Posterior cingulate gyrus (tissue), 11 donors: ENCODE measurements around the gene ADRA2B.
"Not testable (repeated sequence)": the region's sequence is repeated elsewhere in the genome, so short reads cannot be mapped to it uniquely, and the experiment has no call there.

Experiments used
- DNase-seq, 10 donors: peaks; one replicate each; pipeline versions ENCODE4 v3.0.0 to v3.0.0-alpha.2; 2020 to 2021; ENCODE audit warnings: mixed read lengths in 3 of 10
- intact Hi-C: fragments of 100-400 bp; cut with DNase I; formaldehyde crosslinking; loops from one replicate; pipeline ENCODE4 v1.15.1; 2023

The ADRA2B gene

DNA sequence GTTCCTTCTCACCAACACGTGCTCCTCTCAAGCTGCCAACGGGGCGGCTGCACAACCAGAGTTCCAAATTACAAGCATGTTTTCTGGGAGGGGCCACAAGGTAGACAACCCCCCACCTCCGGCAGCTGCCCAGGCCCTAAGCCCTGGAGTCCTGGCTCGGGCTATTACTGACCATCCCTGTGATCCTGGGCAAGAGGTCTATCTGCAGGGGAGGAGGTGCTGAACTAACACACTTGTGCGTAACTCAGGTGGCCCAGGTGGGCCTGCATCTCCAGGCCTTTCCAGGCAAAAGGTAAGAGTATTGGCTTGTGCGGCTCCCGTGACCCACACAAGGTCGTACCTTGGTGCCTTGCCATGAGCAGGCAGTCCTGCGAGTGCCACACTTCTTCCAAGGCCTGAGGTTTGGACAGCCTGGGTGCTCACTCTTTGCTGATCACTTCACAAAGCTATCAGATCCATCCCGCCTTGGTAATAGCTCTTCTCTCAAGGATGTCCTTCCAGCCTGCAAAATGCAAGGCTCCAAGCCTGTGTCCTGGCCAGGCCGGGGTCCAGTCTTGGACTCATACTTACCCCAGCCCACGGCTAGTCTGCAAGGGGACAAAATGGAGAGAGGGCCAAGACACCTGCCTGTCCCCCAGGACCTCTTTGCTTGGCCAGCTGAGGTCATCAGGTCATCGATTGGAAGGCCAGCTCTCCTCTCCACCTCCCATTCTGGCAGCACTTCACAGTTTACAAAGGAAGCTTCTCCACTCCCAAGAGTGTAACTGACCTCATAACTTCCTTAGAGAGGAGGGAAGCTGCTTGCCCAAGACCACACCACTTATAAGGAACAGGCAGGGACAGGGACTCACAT is 33.9 kb downstream of the ADRA2B start:
- peak in 1 of 10 donors; percentile 58 for DNase-seq

GRCh38 chr2:96081042-96081441 is 35.3 kb downstream of the ADRA2B start:
- intact Hi-C loops, result no loop called here
- no peak for DNase-seq

More for the DNA sequence above, 33.9 kb downstream of the ADRA2B start:
- intact Hi-C loops, result no loop called here

DNA sequence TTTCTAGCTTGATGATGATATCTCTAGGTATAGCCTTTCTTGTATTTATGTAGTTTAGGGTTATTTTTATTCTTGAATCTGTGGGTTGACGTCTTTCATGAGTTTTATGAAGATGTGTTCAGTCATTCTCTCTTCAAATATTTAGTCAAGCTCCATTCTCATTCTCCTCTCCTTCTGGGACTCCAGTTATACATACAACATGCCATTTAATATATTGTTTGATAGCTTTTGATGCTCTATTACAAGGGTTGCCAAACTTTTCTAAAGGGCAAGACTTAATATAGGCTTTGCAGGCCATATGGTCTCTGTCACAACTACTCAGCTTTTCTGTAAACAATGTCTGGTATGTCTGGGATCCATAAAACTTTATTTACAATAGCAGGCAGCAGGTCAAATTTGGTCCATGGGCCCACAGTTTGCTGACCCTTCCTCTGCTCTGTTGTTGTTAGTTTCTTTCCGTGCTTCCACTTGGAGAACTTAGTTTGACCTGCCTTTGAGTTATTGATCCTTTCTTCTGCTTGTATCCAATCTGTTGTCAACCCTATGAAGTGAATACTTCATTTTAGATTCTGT is 41.1 kb downstream of the ADRA2B start:
- intact Hi-C loops, result no loop called here
- DNase-seq, result no peak

DNA sequence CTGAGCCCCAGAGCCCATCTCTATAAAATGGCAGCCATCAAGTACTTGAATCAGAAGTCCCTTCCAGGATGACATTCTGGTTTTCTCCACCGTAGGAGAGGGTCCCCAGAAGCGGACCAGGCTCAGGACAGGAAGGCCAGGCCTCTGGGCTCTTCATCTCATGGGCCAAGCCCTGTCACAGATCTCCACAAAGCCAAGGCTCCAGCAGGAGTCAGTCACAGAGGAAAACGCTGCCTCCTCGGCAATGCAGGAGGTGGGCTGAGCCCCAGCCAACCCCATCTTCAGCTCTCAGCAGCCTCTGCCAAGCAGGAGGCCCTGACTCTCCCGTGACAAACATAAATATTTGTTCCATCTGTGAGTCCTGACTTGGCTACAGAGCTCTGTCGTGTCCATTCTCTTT is 42.2 kb downstream of the ADRA2B start:
- peak in 3 of 10 donors; percentile 16 to 47 (median 38) for DNase-seq
- intact Hi-C loops, result loop anchor here (5.0 kb wide), 1 partner anchor 43 kb away; the partner anchor contains the start of gene ADRA2B

GRCh38 chr2:96073170-96073775 is 43.1 kb downstream of the ADRA2B start:
- intact Hi-C loops, result loop anchor here (5.0 kb wide), 1 partner anchor 44 kb away; the partner anchor contains the start of gene ADRA2B

GRCh38 chr2:96072746-96073145 is 43.6 kb downstream of the ADRA2B start:
- intact Hi-C loops, result loop anchor here (5.0 kb wide), 1 partner anchor 45 kb away; the partner anchor contains the start of gene ADRA2B
- DNase-seq, result peak in 3 of 10 donors; percentile 39 to 82 (median 70)

More at GRCh38 chr2:96073170-96073775, 43.1 kb downstream of the ADRA2B start:
- peak in 3 of 10 donors; percentile 23 to 54 (median 30) for DNase-seq

GRCh38 chr2:96071977-96072491 is 44.3 kb downstream of the ADRA2B start:
- intact Hi-C loops, result loop anchor here (5.0 kb wide), 1 partner anchor 45 kb away; the partner anchor contains the start of gene ADRA2B
- peak in 7 of 10 donors; percentile 34 to 93 (median 53) for DNase-seq

DNA sequence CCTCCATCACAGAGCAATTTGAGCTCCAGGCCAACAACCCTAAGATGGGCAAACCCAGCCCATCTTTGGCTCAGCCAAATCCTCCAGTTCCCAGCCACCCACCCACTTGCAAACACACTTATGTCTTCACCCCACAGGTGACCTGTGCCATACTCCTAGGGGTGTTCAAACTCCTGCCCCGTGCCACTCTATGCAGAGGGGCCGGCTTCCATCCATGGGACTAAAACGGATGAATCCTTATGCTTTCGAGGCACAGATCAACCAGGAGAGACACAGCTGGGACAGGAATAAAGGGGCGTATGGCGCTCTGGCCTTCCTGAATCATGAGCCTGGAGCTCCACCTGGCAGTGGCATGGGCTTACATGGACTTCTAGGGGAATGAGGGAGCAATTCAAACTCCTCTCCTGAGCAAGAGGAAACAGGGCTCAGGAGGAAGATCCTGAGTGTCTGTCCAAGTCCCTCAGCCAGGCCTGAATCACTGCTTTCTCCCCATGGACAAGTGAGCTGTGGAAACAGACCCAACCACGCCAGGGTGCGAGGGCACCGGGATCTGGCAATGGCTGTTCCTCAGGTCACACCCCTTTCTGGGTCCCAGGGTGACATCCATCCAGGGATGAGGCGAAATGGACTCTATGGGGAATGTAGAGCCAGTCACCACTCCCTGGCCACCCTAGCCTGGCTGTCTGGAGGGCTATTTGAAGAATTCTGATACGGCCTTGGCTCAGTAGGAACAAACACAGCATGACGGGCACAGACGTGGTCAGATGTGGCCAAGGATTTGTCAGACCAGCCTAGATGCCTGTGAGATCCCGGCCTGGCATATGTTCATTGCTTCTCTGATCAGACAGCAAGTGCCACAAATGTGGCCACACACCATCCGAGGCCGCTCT is 45.0 kb downstream of the ADRA2B start:
- peak in 3 of 10 donors; percentile 27 to 65 (median 62) for DNase-seq
- intact Hi-C loops, result loop anchor here (5.0 kb wide), 1 partner anchor 46 kb away; the partner anchor contains the start of gene ADRA2B

DNA sequence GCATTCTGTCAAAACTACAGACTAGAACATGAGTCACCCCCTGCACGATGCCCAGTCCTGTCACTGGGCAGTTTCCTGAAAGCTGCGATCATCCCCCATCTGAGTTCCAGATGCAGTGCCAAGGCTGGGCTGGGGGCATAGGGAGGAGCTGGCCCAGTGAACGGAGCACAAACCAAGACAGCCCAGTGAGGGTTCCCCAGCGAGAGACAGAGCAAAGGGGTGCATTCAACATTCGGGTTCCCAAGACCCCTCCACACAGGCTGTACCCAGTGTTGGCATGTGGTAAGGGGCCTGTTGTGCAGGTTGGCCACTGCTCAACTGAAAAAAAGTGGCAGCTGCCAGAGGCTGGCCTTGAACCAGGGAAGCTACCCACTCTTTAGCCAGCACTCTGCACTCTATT is 46.0 kb downstream of the ADRA2B start:
- intact Hi-C loops, result loop anchor here (5.0 kb wide), 1 partner anchor 47 kb away; the partner anchor contains the start of gene ADRA2B
- DNase-seq, result peak in 2 of 10 donors; percentile 45 to 55

DNA sequence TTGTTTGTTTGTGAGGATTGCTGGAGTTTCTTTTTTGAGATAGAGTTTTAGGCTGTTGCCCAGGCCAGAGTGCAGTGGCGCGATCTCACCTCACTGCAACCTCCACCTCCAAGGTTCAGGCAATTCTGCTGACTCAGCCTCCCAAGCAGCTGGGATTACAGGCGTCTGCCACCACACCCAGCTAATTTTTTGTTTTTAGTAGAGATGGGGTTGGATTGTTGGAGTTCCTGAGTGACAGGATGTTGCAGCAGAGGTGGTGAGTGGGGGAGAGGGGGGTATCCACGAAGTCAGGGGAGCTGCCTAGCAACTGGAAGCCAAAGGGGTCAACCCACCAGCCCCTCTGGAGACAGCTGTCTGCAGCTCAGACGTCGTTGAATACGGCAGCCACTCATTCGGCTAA is 46.5 kb downstream of the ADRA2B start:
- intact Hi-C loops, result loop anchor here (5.0 kb wide), 1 partner anchor 47 kb away; the partner anchor contains the start of gene ADRA2B
- DNase-seq, result peak in 1 of 10 donors; percentile 40

DNA sequence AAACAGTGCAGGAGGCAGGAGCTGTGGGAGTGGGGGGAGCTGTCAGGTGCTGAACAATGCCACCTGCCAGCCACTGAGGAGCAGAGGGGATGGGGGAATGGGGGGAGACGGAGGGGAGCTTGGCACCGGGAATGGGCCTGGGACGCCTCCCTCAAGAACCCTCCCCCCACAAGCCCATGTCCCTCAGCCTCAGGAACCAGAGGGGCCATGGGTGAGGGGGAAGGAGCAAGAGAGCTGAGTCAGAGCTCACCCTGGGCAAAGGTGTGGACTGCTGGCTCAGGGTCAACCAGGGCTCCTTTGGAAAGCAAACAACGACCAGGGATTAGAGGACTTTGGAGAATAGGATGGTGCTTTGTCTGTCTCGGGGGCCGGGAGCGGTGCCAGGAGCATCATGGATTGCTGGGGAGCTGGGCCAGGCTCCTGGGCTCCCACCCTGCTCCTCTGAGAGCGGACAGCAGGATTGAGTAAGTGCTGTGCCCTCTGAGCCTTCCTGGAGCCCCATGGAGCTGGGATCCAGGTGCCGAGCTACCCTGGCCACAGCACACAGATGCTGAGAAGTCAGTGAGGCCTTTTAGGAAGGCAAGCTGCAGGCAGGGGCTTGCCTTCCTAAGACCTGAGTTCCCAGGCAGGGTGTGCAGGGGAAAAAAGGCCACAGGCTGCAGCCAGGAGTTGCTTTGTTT is 48.3 kb downstream of the ADRA2B start:
- intact Hi-C loops, result not testable (repeated sequence)
- peak in 3 of 10 donors; percentile 53 to 80 (median 66) for DNase-seq

DNA sequence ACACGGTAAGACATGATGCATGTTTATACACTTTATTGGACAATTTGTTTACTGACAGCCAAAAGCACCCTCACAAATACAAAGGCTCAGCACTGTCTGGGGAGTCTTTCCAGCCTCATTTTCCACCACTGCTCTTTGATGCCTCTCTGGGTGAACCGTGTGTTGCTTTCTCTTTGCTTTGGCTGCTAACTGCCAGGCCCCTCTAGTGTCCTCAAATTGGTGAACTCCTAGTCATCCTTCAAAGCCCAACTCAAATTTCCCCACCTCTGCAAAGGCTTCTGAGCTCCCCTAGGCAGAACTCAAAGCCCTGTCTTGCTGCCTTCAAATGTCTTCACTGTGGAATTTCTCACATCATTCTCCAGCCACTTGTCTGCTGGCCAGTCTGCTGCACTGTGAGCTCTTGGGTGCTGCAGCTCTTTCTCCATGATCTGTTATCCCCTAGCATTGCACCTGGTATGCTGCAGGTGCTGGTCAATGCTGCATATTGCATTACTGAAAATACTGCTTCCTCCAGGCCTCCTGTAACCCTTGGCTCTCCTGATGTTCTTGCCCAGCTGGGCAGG is 49.2 kb downstream of the ADRA2B start:
- DNase-seq, result peak in 1 of 10 donors; percentile 47
- intact Hi-C loops, result not testable (repeated sequence)

- intact Hi-C loops, result not testable (repeated sequence)
- DNase-seq, result peak in 2 of 10 donors; percentile 26 to 37
These were observed 49.9 kb downstream of the ADRA2B start for GRCh38 chr2:96066511-96066910.

- intact Hi-C loops, result not testable (repeated sequence)
- peak in 2 of 10 donors; percentile 32 to 57 for DNase-seq
These were observed 50.4 kb downstream of the ADRA2B start for GRCh38 chr2:96065954-96066353.

GRCh38 chr2:96065381-96065930 is 50.9 kb downstream of the ADRA2B start:
- DNase-seq, result peak in 2 of 10 donors; percentile 80 to 86
- intact Hi-C loops, result no loop called here

GRCh38 chr2:96064760-96065159 is 51.6 kb downstream of the ADRA2B start:
- DNase-seq, intact Hi-C loops: not testable (repeated sequence)

DNA sequence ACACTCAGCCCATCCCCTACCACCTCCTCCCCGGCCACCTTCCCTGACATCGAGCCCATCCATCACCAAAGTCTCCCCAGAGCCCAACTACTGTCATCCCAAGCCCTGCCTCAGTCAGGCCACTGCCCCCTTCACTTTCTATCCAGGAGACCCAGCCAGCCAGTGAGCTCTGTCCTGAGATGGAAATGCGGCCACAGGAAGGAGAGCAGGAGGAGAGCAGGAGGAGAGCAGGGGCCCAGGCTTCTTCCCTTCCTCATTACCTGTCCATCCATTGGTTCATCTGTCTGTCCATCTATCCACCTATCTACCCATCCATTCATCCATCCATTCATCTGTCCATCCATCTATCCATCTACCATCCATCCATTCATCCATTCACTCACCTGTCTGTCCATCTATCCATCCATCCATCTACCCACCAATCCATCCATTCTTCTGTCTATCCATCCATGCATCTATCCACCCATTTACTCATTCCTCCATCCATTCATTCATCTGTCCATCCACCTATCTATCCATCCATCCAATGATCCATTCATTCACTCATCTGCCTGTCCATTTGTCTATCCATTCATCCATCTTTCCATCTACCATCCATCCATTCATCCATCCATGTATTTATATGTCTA is 52.2 kb downstream of the ADRA2B start:
- DNase-seq, result peak in 1 of 10 donors; percentile 26
- intact Hi-C loops, result not testable (repeated sequence)
